Pancreas (tissue), 10 donors: ENCODE measurements around the gene GTPBP1. TPM values are rescaled to one million over a fixed set of nuclear protein-coding genes. Genes with fewer than 3 reads are reported as not detected.
A peak's percentile ranks its signal among the peaks of the same experiment; 100 is the strongest.

Source experiments
- ATAC-seq, 4 donors: fragments of 200-7000 bp; cut with Tn5 transposase; one replicate each; pipeline versions ENCODE4 v1.8.0 to v1.9.1; 2020; ENCODE audit warnings: mild to moderate bottlenecking in 4 of 4, moderate library complexity in 4 of 4
- DNase-seq, 6 donors: peaks; one replicate each; pipeline ENCODE4 v3.0.0-alpha.2; 2020
- FAIRE-seq: peaks from 2 replicates; lab custom pipeline; 2012; peaks lifted over from hg19 to GRCh38; lab: Jason Lieb, UNC
- H3K27ac ChIP-seq, 4 donors: fragments of 200-600 bp; sonication (generic); 1 replicate in 3 of 4; 2 replicates in 1 of 4; pipeline versions ENCODE4 v1.5.0 to v1.8.0; 2020
- H3K27me3 ChIP-seq, 4 donors: fragments of 200-600 bp; one replicate each; pipeline ENCODE4 v1.8.0; 2021
- H3K36me3 ChIP-seq, 3 donors: fragments of 200-600 bp; sonication (generic) in 1 of 3; one replicate each; pipeline versions ENCODE4 v1.5.0 to v1.8.0; 2020 to 2021
- H3K4me1 ChIP-seq, 3 donors: fragments of 200-600 bp; one replicate each; pipeline ENCODE4 v1.8.0; 2021
- H3K4me3 ChIP-seq, 4 donors: fragments of 200-600 bp; sonication (generic) in 2 of 4; one replicate each; pipeline versions ENCODE4 v1.5.0 to v1.8.0; 2020 to 2021
- H3K9me3 ChIP-seq, 4 donors: fragments of 200-600 bp; one replicate each; pipeline ENCODE4 v1.8.0; 2021
- CTCF ChIP-seq, 4 donors: fragments of 200-600 bp; sonication (generic) in 3 of 4; IDR thresholded peaks; one replicate each; pipeline versions ENCODE4 v1.5.0 to v1.8.0; 2021; ENCODE audit warnings: antibody characterized with exemption in 4 of 4
- WGBS, 2 donors: extraction: QIAGEN DNeasy Blood & Tissue Kit; methylation state at CpG; one replicate each; pipeline ENCODE4 v1.1.7; 2013; 5-methylcytosine and 5-hydroxymethylcytosine counted together
- intact Hi-C, 3 donors: fragments of 100-400 bp; cut with DNase I; formaldehyde crosslinking; loops; one replicate each; pipeline versions ENCODE4 v1.11.1 to v1.14.2; 2022
- polyA plus RNA-seq, 2 donors: library from polyadenylated mRNA; stranded (reverse); fragments of 200-250 nt; gene quantifications; one replicate each; pipeline ENCODE4 v1.2.3, GENCODE V29; 2013
- total RNA-seq, 6 donors: library from RNA; stranded (reverse); fragmentation: NEBNext Ultra II Directional in 4 of 6; extraction: Animal tissue kit (Norgen Biotek cat#: 25700) in 4 of 6; gene quantifications; one replicate each; pipeline versions ENCODE4 v1.2.1 to v1.2.4, GENCODE V29; 2021 to 2023
- donor health status: healthy with polysubstance abuse.
- donor health status: DM: no; HTN: no; CAD: no; lungs with moderate emphysema.
- donor health status: DM: no; HTN: no; CAD: no.
- donor health status: control.
- donor health status: control.
- donor health status: Bipolar disorder and iron deficiency.
- donor health status: DM: yes; HTN: yes; CAD: no.
- donor health status: DM: no; HTN: no; CAD: no.
- donor health status: DM: no; HTN: no; CAD: no.
- donor health status: DM: yes; HTN: yes; CAD: no.

The GTPBP1 gene
- total and polyA plus RNA-seq, 8 donors: 14.7 to 36.0 (median 28.3) TPM

GRCh38 chr22:38716826-38717225 is 11.1 kb downstream of the GTPBP1 start:
- Histone ChIP-seq H3K36me3 (peaks cover 0 to 21% (median 5%) of the 10 kb centered on the region in 3 donors), H3K4me1 (peaks cover 0 to 15% (median 8%) of the 10 kb centered on the region in 3 donors), H3K4me3 (no peak overlapping the region), H3K27ac (no peak overlapping the region), H3K9me3 (no peaks in the 10 kb centered on the region), H3K27me3 (no peaks in the 10 kb centered on the region)
- FAIRE-seq (no peak), DNase-seq (no peak), ATAC-seq (no peak)
- 92 to 93% methylated on average over 9 of the region's 9 CpGs for WGBS, 2 donors
- TF ChIP-seq CTCF (IDR thresholded peaks at IDR 0.05): no peak
- intact Hi-C loops: no loop called here

- 93 to 95% methylated on average over 6 of the region's 6 CpGs for WGBS, 2 donors
- intact Hi-C loops: no loop called here
- no peak for TF ChIP-seq CTCF (IDR thresholded peaks at IDR 0.05)
- H3K9me3 ChIP-seq: no peaks in the 10 kb centered on the region
- no peak for DNase-seq
- H3K27ac ChIP-seq: no peak overlapping the region
- no peak for FAIRE-seq
- H3K27me3 ChIP-seq: no peaks in the 10 kb centered on the region
- no peak overlapping the region for H3K4me3 ChIP-seq
- peaks cover 0 to 25% (median 5%) of the 10 kb centered on the region in 3 donors for H3K36me3 ChIP-seq
- H3K4me1 ChIP-seq: peaks cover 0 to 15% (median 8%) of the 10 kb centered on the region in 3 donors
- ATAC-seq: no peak
Observed at GRCh38 chr22:38717244-38717643, 11.5 kb downstream of the GTPBP1 start.

- FAIRE-seq: no peak
Observed at GRCh38 chr22:38718414-38718813, 12.7 kb downstream of the GTPBP1 start.

GRCh38 chr22:38719196-38719595 is 13.5 kb downstream of the GTPBP1 start:
- Histone ChIP-seq H3K27ac (peak overlapping the region in 2 of 4 donors; percentile 49 to 60), H3K9me3 (no peaks in the 10 kb centered on the region), H3K36me3 (peaks cover 0 to 42% (median 6%) of the 10 kb centered on the region in 3 donors), H3K4me1 (peaks cover 0 to 15% (median 8%) of the 10 kb centered on the region in 3 donors), H3K27me3 (no peaks in the 10 kb centered on the region), H3K4me3 (no peak overlapping the region)
- 91 to 95% methylated on average over 6 of the region's 6 CpGs for WGBS, 2 donors
- FAIRE-seq: no peak
- no peak for TF ChIP-seq CTCF (IDR thresholded peaks at IDR 0.05)
- intact Hi-C loops: no loop called here
- no peak for ATAC-seq
- no peak for DNase-seq

More at GRCh38 chr22:38718414-38718813, 12.7 kb downstream of the GTPBP1 start:
- Histone ChIP-seq H3K4me3 (no peak overlapping the region), H3K27me3 (no peaks in the 10 kb centered on the region), H3K4me1 (peaks cover 0 to 15% (median 8%) of the 10 kb centered on the region in 3 donors), H3K9me3 (no peaks in the 10 kb centered on the region), H3K27ac (peak overlapping the region in 3 of 4 donors; percentile 8 to 60 (median 49)), H3K36me3 (peaks cover 0 to 37% (median 5%) of the 10 kb centered on the region in 3 donors)
- peak; percentile 41 to 60 (median 56) for TF ChIP-seq CTCF (IDR thresholded peaks at IDR 0.05)
- peak in 4 of 6 donors; percentile 60 to 81 (median 75) for DNase-seq
- intact Hi-C loops: no loop called here
- 21 to 23% methylated on average over 6 of the region's 6 CpGs for WGBS, 2 donors
- peak; percentile 96 to 97 (median 96) for ATAC-seq

GRCh38 chr22:38720350-38720749 is 14.6 kb downstream of the GTPBP1 start:
- intact Hi-C loops: no loop called here
- H3K36me3 ChIP-seq: peaks cover 0 to 54% (median 15%) of the 10 kb centered on the region in 3 donors
- no peak for DNase-seq
- ATAC-seq: no peak
- no peaks in the 10 kb centered on the region for H3K9me3 ChIP-seq
- H3K27ac ChIP-seq: no peak overlapping the region
- 87 to 90% methylated on average over 3 of the region's 3 CpGs for WGBS, 2 donors
- H3K27me3 ChIP-seq: no peaks in the 10 kb centered on the region
- peaks cover 0 to 15% (median 8%) of the 10 kb centered on the region in 3 donors for H3K4me1 ChIP-seq
- H3K4me3 ChIP-seq: no peak overlapping the region
- no peak for FAIRE-seq
- no peak for TF ChIP-seq CTCF (IDR thresholded peaks at IDR 0.05)
